Measurements from ENCODE around the gene SH3RF2.

SH3RF2 gene

DNA sequence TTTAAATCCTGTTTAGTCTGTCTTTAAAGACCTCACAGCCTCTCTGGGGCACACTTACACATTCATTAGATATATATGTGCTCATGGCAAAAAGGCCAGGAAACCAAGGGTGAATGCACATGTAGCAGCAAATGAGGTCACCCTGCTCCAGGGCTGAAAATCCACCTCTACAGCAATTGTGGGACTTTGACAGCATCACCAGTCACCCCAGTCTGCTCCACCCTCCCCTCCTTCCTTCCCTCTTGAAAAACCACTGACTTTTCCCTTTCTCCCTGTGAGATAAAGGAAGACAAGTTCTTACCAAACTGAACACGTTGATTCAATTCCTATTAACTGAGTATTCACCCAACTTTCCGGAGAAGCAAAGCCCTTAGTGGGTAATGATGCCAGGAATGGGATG is 15.2 kb upstream of the SH3RF2 start:
- in situ Hi-C loops (cut with MboI; ENCODE audit: low sequenced_read_pairs), result no loop called here

DNA sequence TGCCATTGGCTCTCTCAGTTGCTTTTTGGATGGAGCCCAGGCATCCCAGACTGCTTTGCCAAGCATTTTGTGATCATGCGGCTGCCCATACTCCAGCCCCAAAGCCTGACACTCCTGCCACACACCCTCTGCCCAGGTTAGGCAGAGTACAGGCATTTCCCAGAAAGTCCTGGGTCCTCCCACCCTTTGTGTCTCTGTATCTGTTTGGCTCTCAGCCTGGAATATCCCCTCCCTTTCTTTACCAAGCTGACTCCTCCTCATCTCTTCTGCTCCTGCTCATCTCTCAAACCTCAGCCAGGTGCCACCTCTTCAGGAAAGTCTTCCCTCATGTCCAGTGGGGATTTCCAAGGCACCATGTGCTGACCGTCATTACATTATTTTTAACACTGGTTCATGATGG is 14.3 kb upstream of the SH3RF2 start:
- in situ Hi-C loops (cut with MboI; ENCODE audit: low sequenced_read_pairs), result no loop called here

DNA sequence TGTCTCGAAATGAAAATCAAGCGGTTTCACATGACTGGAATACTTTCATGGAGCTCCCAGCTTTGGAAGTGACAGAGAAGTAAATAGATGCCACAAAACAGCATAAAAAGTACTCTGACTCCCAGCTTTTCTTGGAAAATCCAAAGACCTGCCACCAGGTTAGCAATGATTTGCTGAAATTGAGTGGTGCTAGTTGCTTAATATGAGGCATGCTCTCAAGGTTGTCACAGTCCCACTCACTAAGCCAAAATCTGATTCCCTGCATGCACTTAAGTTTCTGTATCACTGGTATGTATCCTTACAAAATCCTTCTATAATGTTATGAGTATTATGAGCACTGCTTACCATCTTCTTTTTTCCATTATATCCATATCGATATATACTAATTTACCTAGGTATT is 13.0 kb upstream of the SH3RF2 start:
- in situ Hi-C loops (cut with MboI; ENCODE audit: low sequenced_read_pairs), result no loop called here

DNA sequence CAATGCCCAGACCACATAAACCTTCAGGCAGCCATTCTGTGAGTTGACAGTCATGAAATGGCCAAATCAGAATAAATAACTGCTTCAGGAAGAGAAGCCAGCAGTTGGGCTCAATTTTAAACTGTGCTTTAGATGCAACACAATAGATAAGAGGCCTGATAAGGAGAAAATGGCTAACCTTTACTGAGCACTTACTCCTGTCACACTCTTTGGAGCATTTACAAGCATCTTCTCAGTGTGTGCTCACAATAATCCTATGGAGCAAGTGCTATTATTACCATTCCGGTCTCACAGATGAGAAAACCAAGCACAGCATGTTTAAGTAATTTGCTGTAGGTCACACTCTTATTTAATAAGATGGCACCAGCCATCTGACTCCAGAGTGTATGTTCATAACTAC is 11.5 kb upstream of the SH3RF2 start:
- in situ Hi-C loops (cut with MboI; ENCODE audit: low sequenced_read_pairs), result no loop called here

DNA sequence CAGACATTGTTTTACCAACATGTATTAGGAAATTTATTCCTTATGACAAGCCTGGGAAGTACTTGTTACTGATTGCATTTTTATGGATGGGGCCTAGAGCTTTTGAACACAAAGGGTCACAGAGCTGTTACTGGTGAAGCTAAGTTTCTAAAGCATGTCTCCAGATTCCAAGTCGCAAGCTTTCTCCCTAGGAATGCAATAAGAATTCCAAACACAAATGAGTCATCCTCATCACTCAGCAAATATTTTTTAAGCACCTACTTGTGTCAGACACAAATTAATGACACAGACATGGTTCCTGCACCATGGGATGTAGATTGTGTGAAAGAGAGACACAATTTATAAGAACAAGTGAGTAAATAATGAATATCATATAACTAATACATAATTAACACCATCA is 11.0 kb upstream of the SH3RF2 start:
- in situ Hi-C loops (cut with MboI; ENCODE audit: low sequenced_read_pairs), result no loop called here

DNA sequence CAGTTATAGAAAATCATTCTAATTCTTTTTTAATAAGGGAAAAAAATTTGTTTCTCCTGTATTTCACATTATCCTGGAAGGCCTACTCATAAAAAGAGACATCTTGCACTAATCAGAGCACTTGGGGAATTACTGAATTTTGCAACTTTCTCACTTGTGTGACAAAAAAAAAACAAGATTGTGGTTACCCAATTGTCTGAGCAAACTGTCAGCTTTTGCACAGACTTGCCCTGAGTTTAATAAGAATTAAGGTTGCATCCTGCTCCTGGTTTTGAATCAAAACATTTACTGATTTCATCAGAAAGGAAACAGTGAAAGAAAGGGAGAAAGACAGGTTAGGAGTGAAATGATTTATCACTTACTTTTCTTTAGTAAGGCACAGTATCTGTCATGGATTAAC is 10.6 kb upstream of the SH3RF2 start:
- in situ Hi-C loops (cut with MboI; ENCODE audit: low sequenced_read_pairs), result no loop called here

DNA sequence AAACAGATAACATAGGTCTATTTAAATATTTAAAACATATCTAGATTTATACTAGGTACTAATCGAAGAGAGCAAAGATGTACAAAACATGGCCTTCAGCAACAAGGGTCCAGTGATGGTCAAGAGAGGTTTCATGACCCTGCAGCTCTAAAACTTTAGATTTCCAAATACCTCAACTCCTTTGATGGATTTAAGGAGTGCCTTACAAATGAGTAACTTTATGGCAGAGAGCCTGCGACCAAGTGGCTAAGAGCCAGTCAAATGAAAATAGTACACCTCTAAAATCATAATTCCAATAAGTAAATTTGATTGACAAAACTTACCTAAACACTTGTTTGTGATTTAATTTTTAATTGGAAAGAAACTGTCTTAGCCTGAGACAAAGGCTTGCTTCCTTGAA is 4.7 kb upstream of the SH3RF2 start:
- in situ Hi-C loops (cut with MboI; ENCODE audit: low sequenced_read_pairs), result no loop called here

DNA sequence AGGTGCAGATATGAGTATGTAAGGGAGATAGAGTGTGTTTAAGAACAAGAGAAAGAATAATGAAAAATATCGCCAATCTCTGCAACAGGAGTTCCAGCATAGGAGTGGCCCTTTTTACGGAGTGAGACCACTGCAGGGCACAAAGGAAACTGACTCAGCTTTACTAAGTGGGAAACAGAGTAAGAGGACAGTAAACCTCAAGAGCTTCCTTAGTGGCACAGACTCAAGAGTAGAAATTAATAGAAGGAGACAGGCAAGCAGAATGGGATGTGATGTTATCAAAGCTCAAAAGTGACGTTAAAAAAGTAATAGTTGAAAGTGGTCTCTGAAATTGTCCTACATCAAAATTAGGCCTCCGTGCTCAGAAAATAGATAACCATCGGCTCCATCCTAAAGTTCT is 2.1 kb upstream of the SH3RF2 start:
- in situ Hi-C loops (cut with MboI; ENCODE audit: low sequenced_read_pairs), result no loop called here

DNA sequence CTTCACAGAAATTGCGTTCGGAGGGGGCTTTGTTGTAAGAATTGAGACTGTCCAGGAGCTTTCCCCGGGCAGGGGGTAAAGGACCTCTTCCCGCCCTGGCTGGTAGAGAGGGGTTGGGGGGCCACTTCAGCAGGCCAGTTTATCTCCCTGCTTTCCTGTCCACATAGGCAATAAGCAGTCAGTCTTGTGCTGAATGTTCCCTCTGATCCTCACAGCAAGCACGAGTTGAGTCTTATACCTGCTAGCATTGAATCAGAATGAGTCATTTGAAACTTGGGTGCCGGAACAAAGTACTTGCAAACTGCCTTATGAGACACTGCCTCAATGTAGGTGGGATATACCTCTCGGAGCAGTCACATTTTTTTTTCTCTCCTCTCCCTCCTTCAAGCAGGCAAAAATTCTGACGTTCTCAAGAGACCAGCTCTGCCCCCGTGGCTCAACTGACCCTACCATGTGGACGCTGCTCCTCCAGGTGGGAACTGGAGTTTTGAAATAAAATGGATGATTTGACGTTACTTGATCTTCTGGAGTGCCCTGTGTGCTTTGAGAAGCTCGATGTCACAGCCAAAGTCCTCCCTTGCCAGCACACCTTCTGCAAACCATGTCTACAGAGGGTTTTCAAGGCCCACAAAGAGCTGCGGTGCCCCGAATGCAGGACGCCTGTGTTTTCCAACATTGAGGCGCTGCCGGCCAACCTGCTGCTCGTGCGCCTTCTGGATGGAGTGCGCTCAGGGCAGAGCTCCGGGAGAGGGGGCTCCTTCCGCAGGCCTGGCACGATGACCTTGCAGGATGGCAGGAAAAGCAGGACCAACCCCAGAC is 1.3 kb downstream of the SH3RF2 start:
- in situ Hi-C loops (cut with MboI; ENCODE audit: low sequenced_read_pairs), result no loop called here

DNA sequence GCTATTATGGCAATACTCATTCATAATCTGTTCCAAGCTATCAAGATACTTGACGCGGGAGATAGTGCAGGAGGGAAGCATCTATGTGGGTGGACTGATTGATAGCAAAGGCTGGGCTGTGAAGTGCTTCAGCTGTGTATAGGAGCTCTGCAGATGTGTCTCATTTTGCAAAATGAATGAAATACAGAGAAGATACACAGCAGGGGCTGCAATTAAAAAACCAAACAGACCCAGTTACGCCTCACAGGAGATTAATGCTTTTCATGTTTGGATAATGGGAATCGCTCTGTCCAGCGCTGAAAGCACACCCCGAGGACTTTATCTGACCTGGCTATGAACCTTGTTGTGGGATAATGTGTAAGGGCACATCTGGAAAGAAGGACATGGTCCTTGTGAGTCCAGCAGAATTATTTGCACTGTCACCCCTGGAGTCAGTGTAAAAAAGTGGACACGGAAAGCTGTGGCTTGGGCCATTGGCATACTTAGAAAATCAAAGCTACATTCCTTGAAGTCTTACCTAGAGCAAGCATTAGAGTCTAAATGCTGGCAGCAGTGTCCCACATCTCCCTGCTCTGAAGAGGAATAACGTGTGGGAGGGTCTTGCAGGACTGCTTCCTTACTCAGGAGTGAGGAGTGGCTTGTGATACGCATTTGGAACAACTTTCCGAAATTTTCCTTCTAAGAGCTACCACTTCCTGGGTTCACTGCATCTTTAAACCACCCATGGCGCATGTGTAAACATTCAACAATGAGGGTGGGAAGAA is 2.6 kb downstream of the SH3RF2 start:
- in situ Hi-C loops (cut with MboI; ENCODE audit: low sequenced_read_pairs), result no loop called here

DNA sequence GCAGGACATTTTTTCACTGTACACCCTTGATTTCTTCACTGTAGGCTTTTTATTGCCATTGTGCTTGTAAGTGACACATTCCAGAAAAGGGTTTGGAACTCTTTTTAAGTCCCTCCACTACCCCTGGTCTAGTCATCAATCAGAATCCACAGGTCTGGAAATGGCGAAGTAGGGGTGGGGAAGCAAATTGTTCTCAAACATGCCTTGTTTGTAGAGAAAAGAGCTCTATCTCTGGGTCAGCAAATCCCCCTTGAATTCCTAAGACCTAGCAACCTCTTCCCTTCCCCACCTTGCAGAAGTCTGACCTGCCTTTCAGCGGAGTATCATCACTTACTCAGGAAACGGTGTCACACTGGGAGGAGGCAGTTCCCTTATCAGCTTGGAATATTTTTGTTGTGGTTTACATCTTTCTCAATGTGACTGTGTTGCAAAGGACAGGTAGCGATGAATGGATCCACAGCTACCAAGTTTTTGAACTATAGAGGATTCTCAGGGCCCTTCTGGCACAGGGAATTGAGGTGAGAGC is 3.2 kb downstream of the SH3RF2 start:
- in situ Hi-C loops (cut with MboI; ENCODE audit: low sequenced_read_pairs), result no loop called here

DNA sequence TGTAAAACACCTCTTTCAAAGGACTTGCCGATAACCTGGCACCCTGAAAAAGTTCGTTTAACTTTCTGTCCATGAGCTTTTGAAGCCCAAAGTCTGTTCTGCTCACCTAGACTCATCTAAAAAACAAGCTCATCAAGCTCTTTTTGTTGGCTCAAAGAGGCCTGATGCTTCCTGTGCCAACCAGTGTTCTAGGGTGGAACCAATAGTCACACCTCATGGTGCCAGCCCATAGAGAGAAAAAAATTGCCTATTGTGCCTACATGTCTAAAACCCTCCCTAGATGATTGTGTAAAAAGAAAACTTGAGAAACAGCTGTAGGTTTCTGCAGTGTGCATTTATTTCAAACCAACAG is 4.7 kb downstream of the SH3RF2 start:
- in situ Hi-C loops (cut with MboI; ENCODE audit: low sequenced_read_pairs), result no loop called here

DNA sequence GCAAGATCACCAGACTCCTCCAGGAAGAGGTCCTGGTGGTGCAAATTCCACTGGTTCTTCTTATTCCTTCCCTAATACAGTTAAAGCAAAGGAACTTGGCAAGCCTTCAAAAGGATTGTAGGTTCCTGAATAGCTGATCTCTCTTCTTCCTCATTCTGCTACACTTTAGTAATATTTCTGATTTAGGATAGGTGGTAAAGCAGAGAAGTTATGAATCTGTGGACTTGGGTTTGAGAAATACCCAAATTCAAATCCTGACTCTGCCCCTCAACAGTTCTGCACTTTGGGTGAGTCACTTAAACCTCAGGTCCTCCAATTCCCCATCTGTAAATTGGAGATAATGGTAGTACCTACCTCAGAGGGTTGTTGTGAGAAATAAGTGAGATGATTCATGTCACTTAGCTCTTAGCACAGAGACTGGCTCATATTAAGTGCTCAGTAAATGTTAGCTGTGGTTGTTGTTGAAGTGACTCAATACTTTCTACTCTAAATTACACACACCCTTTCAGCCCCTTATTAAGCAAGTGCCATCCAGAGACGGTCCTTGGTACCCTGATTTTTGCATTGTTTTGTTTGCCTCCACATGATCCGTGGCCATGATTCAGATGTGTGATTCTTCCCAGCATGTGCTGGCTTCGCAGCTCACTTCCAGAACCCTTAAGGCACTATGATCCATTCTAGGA is 5.2 kb downstream of the SH3RF2 start:
- in situ Hi-C loops (cut with MboI; ENCODE audit: low sequenced_read_pairs), result no loop called here

DNA sequence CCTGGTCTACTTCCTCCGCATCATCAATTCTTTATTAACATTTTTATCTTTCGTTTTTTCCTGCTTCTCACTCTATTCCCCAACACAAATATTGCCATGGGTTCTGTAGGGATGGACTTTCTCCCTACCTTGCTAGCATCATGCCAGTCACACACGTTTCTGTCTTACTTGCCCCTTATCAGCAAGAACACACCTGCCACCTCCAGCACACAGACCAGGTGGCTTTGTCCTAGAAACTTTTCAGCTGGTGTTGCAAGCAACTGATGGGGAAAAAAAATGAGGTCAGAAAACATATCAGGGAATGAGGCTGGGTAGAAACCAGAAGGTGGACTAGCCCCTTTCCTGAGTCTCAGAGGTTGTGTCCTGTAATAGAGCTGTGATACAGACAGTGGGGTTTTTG is 5.8 kb downstream of the SH3RF2 start:
- in situ Hi-C loops (cut with MboI; ENCODE audit: low sequenced_read_pairs), result no loop called here

DNA sequence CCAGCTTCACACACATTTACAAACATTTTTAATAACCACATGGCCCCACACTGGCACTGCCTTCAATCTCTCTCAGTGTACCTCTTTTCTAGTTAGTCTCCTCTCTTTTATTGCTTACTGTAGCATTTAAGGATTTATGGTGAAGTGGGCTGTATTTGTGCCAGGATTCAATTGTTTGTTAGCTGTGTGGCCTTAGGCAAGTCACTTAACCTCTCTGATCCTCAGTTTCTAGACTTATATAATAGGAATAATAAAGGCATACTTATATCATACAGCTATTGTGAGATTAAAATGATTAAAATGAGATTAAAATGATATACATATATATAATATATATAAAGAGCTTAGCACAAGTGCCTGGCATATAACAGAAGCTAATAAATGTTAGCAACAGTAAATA is 6.4 kb downstream of the SH3RF2 start:
- in situ Hi-C loops (cut with MboI; ENCODE audit: low sequenced_read_pairs), result no loop called here

DNA sequence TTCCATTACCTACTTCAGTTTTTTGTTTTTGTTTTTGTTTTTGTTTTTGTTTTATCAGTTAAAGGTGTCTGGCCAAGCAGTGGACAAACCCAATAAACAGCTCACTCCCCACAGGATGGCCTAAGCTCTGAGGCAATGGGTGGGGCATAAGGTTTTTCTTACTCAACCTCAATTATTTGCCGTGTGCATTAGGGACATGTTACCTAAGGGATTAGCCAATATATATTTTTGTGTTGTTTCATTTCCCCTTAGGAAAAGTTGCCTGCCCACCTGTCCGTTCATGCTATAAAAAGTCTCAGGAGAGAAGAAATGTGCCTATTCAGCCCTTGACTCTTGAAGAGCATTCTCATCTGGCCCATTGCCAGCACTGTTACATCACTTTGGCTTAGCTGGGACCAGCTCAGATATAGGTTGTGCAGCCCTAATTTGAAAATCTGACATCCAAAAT is 7.3 kb downstream of the SH3RF2 start:
- in situ Hi-C loops (cut with MboI; ENCODE audit: low sequenced_read_pairs), result no loop called here

DNA sequence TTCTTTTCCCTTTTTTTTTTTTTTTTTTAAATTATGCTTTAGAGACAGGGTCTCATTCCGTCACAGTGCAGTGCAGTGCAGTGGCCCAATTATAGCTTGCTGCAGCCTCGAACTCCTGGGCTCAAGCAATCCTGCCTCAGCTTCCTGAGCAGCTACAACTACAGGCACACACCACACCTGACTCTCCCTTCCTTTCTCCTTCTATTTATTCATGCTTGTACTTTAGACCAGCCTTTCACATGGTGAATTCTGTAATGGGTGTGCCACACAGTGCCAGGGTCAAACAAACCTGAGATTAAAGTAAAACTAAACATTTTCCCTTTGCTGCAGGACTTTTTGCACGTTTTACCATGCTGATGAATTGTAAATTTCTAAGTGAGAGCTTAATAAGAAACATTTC is 8.0 kb downstream of the SH3RF2 start:
- in situ Hi-C loops (cut with MboI; ENCODE audit: low sequenced_read_pairs), result no loop called here

DNA sequence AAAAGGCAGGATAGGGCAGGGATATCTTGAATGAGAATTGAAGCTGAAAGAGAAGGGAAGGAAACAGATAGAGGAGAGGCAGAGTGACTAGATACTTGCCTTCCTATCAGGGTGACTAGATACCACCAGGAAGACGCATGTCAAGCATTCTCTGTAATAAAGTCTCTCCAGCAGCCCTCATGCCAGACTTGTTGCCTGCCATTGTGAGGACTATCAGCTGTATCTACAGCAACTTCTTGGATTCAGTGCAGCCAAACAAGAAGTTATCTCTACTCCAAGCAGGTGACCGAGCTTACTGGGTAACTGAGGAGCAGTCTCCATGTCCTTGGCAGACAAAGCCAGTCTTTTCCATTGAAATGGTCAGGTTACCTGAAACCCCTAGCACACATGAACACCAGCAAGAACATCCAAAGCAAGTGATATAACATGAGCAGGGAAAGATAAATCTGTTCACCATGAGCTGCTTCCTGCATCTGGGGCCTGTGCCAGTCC is 9.3 kb downstream of the SH3RF2 start:
- in situ Hi-C loops (cut with MboI; ENCODE audit: low sequenced_read_pairs), result no loop called here

DNA sequence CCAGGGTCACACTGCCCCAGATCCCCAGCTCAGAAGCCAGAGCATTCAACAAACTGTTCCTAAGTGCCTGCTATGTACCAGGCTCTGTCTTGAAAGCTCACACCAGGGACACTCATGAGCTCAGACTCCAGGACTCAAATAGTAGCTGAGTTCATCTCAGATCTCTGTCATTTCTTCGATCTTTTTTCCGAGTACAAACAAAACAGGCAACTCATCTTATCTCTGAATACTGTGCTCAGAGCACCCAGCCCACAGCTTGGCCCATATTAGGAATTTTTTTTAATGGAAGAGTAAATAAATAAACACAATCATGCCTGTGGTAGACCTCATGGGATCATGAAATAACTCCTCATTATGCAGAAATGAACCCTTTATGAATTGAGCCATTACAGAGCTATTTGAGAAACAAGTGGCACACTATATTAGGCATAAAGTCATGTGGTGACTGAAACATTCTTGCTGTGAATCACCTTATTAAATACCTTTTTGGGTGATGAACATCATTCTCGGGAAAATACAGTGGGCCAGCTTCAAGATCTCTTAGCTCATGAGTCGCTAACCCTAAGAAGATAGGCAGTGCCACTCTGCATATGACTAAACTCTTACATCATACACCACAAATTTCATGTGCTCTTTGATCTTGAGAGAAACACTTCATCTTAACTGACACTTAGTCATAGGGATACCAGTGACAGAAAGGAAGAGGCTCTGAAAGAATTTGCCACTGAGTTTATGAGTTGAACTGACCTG is 9.9 kb downstream of the SH3RF2 start:
- in situ Hi-C loops (cut with MboI; ENCODE audit: low sequenced_read_pairs), result no loop called here

DNA sequence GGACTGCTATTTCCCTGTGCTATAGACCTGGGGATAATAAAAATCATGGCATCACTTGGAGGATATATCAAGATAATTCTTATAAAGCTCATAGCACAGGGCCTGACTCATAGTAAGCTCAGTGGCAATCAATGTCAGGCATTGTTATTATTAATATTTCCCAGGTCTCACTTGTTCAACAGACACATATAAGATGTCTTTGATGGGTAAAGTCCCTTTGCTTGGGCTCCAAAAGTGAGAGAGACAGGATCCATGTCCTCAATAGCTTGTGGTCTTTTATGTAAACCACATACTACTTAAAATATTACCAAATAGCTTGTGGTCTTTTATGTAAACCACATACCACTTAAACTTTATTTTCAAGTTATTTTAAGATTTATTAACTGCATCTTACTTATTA is 11.2 kb downstream of the SH3RF2 start:
- in situ Hi-C loops (cut with MboI; ENCODE audit: low sequenced_read_pairs), result no loop called here

DNA sequence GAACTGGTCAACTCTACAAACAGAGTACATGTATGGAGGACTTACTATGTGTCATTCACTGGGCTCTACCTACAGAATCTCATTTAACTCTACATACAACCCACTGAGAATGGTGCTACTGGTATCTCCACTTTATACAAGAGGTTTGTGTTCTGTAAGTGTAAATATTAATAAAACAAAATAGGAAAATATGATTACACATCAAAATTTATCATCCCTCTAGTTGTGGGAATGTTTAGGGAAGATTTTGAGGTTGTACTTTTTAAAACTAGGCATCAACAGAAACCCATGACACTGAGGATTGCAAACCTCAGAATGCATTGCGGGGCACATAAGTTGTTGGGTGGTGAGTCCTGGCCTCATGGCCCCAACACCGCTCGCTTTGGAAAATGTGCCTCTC is 11.7 kb downstream of the SH3RF2 start:
- in situ Hi-C loops (cut with MboI; ENCODE audit: low sequenced_read_pairs), result no loop called here
